Right kidney (tissue), 1 donor: Measurements from ENCODE around the gene SLC4A1.

Source experiments
- DNase-seq: peaks from one replicate; pipeline ENCODE4 v3.0.0-alpha.2; 2016

The SLC4A1 gene

DNA sequence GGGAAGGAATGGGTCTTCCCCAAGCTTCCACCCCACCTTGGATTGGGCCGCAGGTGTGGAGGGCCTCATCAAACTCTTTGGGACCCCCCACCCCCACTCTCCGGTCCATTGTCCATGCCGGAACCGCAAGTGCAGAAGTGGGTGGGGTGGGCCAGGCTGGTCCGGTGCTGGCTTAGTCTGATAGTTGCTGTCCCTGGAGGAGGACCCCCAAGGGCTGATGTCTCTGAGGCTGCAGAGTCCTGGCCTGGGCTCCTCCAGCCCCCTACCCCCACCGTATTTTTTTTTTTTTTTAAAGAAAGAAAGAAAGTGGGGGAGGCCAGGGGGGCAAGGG, 61.1 kb downstream of the SLC4A1 start:
- DNase-seq = no peak

DNA sequence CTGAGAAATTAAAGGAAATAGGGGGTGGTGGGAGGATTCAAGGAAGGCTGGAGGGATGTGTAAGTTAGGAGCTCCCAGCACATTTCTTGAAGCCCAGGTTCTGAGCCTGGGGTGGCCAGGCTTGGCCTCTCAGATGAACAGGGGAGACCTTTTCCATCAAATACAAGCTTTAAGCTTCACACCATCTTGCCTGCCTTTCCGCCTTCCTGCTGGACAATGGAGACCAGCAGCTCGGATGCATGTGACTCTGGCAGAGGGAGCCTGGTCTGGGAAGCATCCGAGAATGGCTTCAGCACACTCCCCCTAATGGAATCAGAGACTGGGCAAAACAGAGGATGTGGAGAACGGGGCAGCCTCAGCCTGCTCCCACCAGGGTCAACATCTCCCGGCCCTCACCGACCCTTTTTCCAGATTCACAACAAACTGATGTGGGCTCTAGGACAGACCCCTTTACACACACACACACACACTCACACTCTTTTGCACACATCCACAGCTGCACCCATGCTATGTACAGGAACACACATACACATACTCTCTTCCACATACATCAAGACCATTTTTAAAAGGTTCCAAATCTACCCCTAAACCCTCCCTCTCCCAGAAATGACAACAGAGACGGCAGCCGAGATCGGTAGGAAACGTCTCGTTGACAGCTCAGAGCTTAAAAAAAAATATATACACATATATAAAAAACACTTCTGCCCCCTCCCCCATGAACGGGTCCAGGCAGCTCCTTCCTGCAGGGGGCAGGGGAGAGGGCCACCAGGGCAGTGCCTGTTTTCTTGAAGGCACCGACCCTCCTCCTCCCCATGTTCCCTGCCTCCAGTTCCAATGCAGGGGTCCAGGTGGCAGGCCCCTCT, 61.7 kb downstream of the SLC4A1 start:
- no peak for DNase-seq

DNA sequence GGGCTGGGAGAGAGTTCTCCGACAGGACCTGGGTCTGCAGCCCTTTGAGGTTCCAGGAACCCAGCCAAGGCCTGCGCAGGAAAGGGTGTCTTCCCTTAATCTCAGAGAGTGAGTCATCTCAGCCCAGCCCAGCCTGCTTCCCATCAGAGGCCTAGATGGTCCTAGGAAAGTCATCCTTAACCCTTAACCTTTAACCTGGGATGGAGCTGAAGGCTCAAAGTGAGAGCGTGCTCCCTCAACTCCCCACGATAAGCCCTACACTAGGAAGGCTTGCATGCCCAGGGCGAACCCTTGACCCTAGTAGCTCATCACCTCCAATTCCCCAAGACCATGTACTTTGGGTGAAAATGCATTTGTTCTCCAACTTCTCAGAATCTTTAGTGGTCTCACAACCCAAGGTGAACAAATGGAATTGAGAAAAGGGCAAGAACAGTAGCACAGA, 63.5 kb downstream of the SLC4A1 start:
- no peak for DNase-seq

DNA sequence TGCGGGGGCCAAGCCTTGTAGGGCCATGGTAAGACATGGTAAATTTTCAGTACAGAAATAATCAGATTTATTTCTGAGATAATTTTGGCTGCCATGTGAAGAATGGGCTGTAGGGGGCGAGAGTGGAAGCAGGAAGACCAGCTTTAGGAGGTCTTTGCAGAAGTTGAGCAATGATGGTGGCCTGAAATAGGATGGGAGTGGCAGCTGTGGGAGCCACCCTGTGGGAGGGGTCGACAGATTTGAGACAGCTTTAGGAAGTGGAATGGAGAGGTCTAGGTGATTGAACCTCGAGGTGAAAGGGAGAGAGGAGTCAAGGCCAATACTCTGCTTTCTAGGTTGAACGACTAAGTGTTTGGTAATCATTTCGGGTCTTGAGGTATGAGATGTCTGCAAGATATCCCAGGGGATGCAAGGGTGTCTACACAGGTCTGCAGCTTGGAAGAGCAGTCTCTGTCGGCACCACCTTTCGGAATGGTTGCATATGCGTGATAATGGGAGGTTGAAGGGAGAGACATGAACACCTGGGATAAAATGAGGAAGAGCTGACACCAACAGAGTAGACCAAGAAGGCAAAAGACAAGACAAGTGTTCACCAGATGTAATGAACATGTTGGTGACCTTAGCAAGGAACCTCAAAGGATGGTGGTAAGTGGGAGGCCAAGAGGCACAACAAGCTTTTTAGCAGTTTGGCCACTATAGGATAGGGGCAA, 64.0 kb downstream of the SLC4A1 start:
- DNase-seq = no peak

DNA sequence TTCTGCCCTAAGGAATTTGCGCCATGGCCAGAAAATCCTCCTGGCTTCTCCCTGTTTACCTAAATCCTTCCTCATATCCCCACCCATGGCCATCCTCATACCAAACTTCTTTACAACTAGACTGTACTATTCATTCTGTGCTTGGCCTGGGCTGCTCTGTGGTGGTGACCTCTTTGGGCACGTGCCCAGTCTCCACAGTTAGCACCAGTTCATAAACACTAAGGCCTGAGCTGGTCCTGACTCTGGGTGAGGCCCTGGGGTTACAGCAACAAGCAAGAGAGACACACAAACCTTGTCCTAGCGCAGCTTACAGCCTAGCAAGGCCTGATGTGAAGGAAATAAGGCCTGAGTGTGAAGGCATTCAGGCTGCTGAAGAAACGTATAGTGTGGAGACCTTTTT, 65.2 kb downstream of the SLC4A1 start:
- no peak for DNase-seq

DNA sequence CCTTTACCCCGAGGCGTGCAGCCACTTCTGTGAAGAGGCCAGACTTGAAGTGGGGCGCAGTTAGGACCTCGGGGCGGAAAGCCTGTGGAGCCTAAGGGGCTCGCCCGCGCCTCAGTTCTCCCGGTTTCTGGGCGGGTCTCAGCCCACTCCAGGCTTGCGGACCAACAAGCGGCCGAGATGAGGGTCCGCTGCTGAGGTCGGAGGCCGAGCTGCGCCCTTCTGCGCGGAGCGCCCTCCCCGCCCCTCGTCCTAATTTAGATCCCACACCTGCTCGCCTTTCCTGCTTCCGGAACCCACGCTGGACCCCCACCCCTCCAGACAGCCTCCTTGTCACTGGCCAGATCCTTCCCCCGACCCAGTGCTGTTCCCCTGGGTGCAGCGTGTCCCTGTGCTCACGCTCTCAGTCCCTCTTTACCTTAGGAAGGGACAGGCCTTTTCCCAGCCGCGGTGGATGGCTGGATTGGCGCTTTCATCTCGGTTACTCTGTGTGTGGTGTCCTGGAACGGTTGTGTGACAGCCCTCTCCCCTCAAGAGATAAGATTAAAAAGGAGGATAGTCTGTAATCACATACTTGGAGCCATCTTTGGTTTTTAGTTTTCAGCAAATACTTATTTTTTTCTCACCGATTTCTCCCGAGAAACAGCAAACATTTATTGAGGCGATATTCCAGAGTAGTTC, 67.3 kb downstream of the SLC4A1 start:
- DNase-seq = peak; percentile 69

DNA sequence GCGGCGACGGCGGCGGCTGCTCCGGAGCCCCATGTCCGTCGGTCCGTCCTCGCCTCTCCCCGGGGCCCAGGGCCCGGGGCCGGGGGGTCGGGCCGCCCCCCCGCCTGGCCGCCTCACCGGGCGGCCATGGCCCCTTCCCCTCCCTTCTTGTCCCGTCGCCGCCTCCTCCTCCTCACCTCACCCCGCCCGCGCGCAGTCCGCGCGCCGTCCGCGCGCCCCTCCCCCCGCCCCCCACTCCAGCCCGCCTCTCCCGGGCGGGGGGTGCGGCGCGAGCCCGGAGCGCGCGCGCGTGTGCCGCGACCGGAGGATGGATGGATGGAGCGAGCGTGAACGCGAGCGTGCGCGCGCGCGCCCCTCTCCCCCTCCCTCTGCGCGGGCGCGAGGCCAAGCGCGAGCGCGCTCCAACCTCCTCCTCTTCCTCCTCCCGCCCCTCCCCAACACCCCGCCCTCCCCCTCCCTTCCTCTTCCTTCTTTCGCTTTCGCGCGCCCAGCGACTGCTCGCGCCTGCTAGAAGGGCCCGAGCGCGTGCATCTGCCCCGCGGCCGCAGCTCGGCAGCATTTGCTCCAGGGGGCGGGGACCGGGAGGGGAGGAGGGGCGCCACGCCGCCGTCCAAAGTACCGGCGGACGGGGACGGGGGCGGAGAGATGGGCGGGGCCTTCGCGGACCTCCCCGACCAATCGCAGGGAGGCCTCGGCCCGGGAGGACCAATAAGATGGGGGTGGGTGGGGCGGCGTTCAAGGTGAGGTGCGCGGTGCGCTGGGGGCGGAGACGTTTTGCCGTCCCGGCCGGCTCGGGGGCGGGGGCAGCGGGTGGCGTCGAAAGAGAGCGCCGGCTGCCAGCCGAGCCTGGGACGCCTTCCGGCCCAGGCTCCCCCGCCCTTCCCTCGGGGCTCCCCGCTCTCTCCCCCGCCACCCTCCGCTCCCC, 68.1 kb downstream of the SLC4A1 start, which contains the start of gene ATXN7L3:
Gene ATXN7L3 (minus strand): TSS at position 332 of the 925 bp plus-strand sequence. CDS start 1,814 bp downstream, outside the sequence.
- peak; percentile 91 for DNase-seq

DNA sequence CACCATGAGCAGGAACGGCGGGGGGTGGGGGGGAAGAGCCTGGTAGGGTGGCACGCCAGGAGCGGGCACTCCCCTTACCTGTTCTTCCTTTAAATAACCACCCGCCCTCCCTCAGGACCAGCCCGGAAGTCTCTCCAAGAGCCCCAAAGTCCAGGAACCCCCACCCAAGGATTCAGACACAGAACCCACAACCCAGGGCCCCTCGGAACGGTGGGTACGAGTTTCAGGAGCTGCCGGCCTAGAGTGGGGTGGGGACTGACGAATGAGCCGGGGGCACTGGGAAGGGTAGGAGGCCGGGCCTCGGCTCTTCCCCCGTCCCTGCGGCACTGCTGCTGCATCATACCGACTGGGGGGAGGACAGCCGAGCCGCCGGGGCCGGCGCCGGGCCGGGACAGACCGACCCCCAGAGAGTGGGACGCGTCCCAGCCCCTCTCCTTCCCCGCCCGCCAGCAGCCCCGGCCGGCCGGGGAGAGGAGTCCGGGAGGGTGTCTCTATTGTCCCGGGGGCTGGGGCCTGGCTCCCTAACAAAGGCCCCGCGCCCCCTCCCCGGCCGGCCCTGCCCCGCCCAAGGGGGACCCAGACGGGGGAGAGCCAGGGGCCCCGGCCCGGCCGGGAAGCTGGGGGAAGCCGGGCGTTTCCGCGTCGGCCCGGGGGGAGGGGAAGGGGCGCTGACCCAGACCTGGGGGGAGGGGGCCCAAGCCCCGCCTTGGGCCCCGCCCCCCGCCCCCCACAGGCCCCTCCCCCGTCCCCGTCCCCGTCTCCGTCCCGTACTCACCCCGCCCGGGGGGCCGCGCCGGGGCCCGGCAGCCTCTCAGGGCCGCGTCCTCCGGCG, 69.0 kb downstream of the SLC4A1 start:
- peak; percentile 76 for DNase-seq
